Hair follicular keratinocyte (primary cell): Measurements from ENCODE around the gene ANKRD26. TPM values are rescaled to one million over a fixed set of nuclear protein-coding genes. Genes with fewer than 3 reads are reported as not detected.

Experiments
- total RNA-seq: library from RNA; depleted of rRNA; stranded (reverse); fragments of >200 nt; gene quantifications from 2 replicates; pipeline ENCODE4 v1.2.3, GENCODE V29; 2015

The ANKRD26 gene
- total RNA-seq: 2.2 and 2.7 TPM in 2 replicates

GRCh38 chr10:27099916-27100812 lies at the start of gene ANKRD26:
ANKRD26 (minus strand) TSS chr10:27100494; CDS start chr10:27100326, 168 bp downstream.

Other genes with a start within 250 kb of the ANKRD26 start
- 36.7 and 49.9 TPM in 2 replicates for gene ABI1, start 239.5 kb downstream of the ANKRD26 start, total RNA-seq
- gene YME1L1, start 53.9 kb upstream of the ANKRD26 start, total RNA-seq: 78.3 and 82.3 TPM in 2 replicates
- 8.8 and 13.0 TPM in 2 replicates for gene MASTL, start 54.9 kb upstream of the ANKRD26 start, total RNA-seq
- gene ACBD5, start 140.3 kb upstream of the ANKRD26 start, total RNA-seq: 10.5 and 10.8 TPM in 2 replicates